Heart right ventricle (tissue), 16 donors: Measurements from ENCODE around the gene ITSN1. TPM values are rescaled to one million over a fixed set of nuclear protein-coding genes. Genes with fewer than 3 reads are reported as not detected.

Experiments used
- ATAC-seq, 8 donors: fragments of 200-7000 bp; cut with Tn5 transposase; one replicate each; pipeline ENCODE4 v1.9.1; 2020; ENCODE audit warnings: mild to moderate bottlenecking in 8 of 8, moderate library complexity in 8 of 8, moderate number of reproducible peaks in 1 of 8
- DNase-seq, 2 donors: peaks; one replicate each; pipeline ENCODE4 v3.0.0-alpha.2; 2020
- H3K27ac ChIP-seq, 10 donors: fragments of 200-600 bp; sonication (generic) in 2 of 10; one replicate each; pipeline versions ENCODE4 v1.5.0 to v1.8.0; 2020 to 2022; ENCODE audit warnings: mild to moderate bottlenecking in 3 of 10
- H3K27me3 ChIP-seq, 7 donors: fragments of 200-600 bp; one replicate each; pipeline ENCODE4 v1.8.0; 2021 to 2022; ENCODE audit warnings: mild to moderate bottlenecking in 2 of 7
- H3K36me3 ChIP-seq, 9 donors: fragments of 200-600 bp; sonication (generic) in 1 of 9; one replicate each; pipeline versions ENCODE4 v1.5.0 to v1.8.0; 2020 to 2022; ENCODE audit warnings: mild to moderate bottlenecking in 2 of 9
- H3K4me1 ChIP-seq, 9 donors: fragments of 200-600 bp; sonication (generic) in 1 of 9; one replicate each; pipeline versions ENCODE4 v1.5.0 to v1.8.0; 2020 to 2022; ENCODE audit warnings: mild to moderate bottlenecking in 4 of 9
- H3K4me3 ChIP-seq, 10 donors: fragments of 200-600 bp; sonication (generic) in 2 of 10; one replicate each; pipeline versions ENCODE4 v1.5.0 to v1.8.0; 2020 to 2022; ENCODE audit warnings: mild to moderate bottlenecking in 7 of 10, moderate library complexity in 2 of 10
- H3K9me3 ChIP-seq, 11 donors: fragments of 200-600 bp in 10 of 11; sonication (generic) in 2 of 11; one replicate each; pipeline versions ENCODE4 v1.5.0 to v1.8.0; 2013 to 2022; ENCODE audit warnings: mild to moderate bottlenecking in 2 of 11, control low read depth in 1 of 11, moderate library complexity in 1 of 11
- WGBS, 2 donors: extraction: QIAGEN DNeasy Blood & Tissue Kit; methylation state at CpG; one replicate each; pipeline ENCODE4 v1.1.7; 2013; ENCODE audit warnings: inconsistent platforms in 1 of 2; 5-methylcytosine and 5-hydroxymethylcytosine counted together
- intact Hi-C, 10 donors: fragments of 100-400 bp; cut with DNase I; formaldehyde crosslinking; loops; one replicate each; pipeline versions ENCODE4 v1.11.1 to v1.14.2; 2022
- polyA plus RNA-seq, 2 donors: library from polyadenylated mRNA; stranded (reverse); fragments of 200-250 nt; gene quantifications; one replicate each; pipeline ENCODE4 v1.2.3, GENCODE V29; 2013
- total RNA-seq, 10 donors: library from RNA; stranded (reverse); fragmentation: NEBNext Ultra II Directional in 3 of 10; extraction: Animal tissue kit (Norgen Biotek cat#: 25700) in 3 of 10; gene quantifications; one replicate each; pipeline versions ENCODE4 v1.2.1 to v1.2.4, GENCODE V29; 2021 to 2023
- TF ChIP-seq, protein P1 (sequence below), 9 donors: fragments of 200-600 bp; sonication (generic) in 2 of 9; IDR thresholded peaks; one replicate each; pipeline versions ENCODE4 v1.5.0 to v1.8.0; 2021 to 2022; ENCODE audit warnings: antibody characterized with exemption in 9 of 9, mild to moderate bottlenecking in 5 of 9, moderate library complexity in 1 of 9
- donor health status: Arrhythmogenic right ventricular cardiomyopathy.
- donor health status: ischemic (EF 13 %, LVEDD 7.1; RV severe dilation, severe dysfunction).
- donor health status: healthy with polysubstance abuse.
- donor health status: DM: no; HTN: yes; CAD: no.
- donor health status: DM: no; HTN: no; CAD: no.
- donor health status: ischemic (EF 25% LVEDD 6.9; RV normal size, moderate dysfunction).
- donor health status: ischemic (EF 25% LVEDD 5.7; RV mildly dilated, moderate dysfunction).
- donor health status: healthy.
- donor health status: DM: yes; HTN: yes; CAD: no.
- donor health status: Ischemic cardiomyopathy.
- donor health status: ischemic (EF 35%, LVEDD 5.7; RV mildly dilated, moderate dysfunction).
- donor health status: nonischemic (EF 11% LVEDD 7.7; RV severe dilation, severe dysfunction).
- donor health status: DM: yes; HTN: yes; CAD: no.
- donor health status: PGD.
- donor health status: ischemic (EF 29% LVEDD 5.4; RV normal size, mild dysfunction).
- donor health status: nonischemic (EF 23%, LVEDD 6.1; RV moderate dilation, normal function).

Gene ITSN1
- total and polyA plus RNA-seq, 12 donors = 14.6 to 47.3 (median 32.3) TPM

DNA sequence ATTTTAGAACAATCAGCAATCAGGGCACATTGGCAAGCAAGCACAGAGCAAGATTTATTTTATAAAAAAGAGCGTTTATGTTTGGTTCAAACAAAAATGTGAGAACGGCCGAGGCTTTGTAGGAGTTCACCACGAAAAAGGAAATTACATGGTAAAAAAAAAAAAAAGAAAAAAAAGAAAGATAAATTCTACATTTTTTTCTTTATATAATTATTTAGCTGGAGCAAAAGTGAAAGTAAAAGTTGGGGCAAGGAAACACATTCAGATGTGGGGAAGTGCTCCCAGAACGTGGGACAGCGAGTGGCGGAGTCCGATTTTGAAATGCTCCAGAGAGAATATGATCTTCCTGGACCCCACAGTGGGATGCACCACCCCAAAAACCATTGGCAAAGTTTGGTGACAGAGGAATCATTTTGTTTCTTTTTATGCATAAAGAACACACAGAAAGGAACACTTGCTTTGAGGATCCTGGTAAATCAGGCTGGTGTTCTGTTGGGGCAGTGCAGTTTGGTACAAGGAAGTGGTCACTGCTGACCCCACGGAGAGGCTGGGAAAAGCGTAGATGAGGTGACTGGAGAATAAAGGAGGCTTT lies 289.6 kb downstream of the ITSN1 start:
- intact Hi-C loops = loop anchor here in 4 of 10 donors (5.0 to 10.0 kb wide), 4 partner anchors 130 to 410 kb away; partner anchors contain the start of genes MRPS6 (in 1 of the 4) and SLC5A3 (in 1 of the 4)
- Histone ChIP-seq H3K4me1 (peaks cover 0 to 20% (median 8%) of the 10 kb centered on the region in 9 donors), H3K4me3 (peak overlapping the region in 9 of 10 donors; percentile 16 to 57 (median 45)), H3K36me3 (no peaks in the 10 kb centered on the region), H3K27ac (peak overlapping the region in 6 of 10 donors; percentile 17 to 90 (median 48)), H3K27me3 (no peaks in the 10 kb centered on the region), H3K9me3 (no peaks in the 10 kb centered on the region)
- DNase-seq (no peak), ATAC-seq (peak in 7 of 8 donors; percentile 44 to 78 (median 64))
- WGBS, 2 donors = 44 to 68% methylated on average over 10 of the region's 10 CpGs
- TF ChIP-seq, protein P1, sequence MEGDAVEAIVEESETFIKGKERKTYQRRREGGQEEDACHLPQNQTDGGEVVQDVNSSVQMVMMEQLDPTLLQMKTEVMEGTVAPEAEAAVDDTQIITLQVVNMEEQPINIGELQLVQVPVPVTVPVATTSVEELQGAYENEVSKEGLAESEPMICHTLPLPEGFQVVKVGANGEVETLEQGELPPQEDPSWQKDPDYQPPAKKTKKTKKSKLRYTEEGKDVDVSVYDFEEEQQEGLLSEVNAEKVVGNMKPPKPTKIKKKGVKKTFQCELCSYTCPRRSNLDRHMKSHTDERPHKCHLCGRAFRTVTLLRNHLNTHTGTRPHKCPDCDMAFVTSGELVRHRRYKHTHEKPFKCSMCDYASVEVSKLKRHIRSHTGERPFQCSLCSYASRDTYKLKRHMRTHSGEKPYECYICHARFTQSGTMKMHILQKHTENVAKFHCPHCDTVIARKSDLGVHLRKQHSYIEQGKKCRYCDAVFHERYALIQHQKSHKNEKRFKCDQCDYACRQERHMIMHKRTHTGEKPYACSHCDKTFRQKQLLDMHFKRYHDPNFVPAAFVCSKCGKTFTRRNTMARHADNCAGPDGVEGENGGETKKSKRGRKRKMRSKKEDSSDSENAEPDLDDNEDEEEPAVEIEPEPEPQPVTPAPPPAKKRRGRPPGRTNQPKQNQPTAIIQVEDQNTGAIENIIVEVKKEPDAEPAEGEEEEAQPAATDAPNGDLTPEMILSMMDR (IDR thresholded peaks at IDR 0.05) = no peak

DNA sequence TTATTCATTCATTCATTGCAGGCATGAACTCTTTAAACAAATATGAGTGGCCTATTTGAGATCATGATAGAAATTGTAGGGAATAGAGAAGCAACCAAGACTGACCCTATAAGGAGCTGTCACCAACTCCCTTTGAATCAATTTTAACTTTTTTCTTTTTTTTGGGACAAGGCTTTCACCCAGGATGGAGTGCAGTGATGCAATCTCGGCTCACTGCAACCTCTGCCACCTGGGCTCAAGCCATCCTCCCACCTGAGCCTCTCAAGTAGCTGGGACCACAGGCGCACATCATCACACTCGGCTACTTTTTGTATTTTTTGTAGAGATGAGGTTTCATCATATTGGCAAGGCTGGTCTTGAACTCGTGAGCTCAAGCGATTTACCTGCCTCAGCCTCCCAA lies 290.4 kb downstream of the ITSN1 start:
- Histone ChIP-seq H3K36me3 (no peaks in the 10 kb centered on the region), H3K9me3 (no peaks in the 10 kb centered on the region), H3K4me3 (peak overlapping the region in 2 of 10 donors; percentile 45 to 57), H3K27ac (peak overlapping the region in 3 of 10 donors; percentile 40 to 90 (median 48)), H3K4me1 (peaks cover 0 to 29% (median 8%) of the 10 kb centered on the region in 9 donors), H3K27me3 (no peaks in the 10 kb centered on the region)
- 95 to 98% methylated on average over 5 of the region's 5 CpGs for WGBS, 2 donors
- TF ChIP-seq, protein P1 (IDR thresholded peaks at IDR 0.05) = no peak
- ATAC-seq (no peak), DNase-seq (no peak)
- intact Hi-C loops = loop anchor here in 4 of 10 donors (5.0 to 10.0 kb wide), 4 partner anchors 130 to 410 kb away; partner anchors contain the start of genes MRPS6 (in 1 of the 4) and SLC5A3 (in 1 of the 4)

DNA sequence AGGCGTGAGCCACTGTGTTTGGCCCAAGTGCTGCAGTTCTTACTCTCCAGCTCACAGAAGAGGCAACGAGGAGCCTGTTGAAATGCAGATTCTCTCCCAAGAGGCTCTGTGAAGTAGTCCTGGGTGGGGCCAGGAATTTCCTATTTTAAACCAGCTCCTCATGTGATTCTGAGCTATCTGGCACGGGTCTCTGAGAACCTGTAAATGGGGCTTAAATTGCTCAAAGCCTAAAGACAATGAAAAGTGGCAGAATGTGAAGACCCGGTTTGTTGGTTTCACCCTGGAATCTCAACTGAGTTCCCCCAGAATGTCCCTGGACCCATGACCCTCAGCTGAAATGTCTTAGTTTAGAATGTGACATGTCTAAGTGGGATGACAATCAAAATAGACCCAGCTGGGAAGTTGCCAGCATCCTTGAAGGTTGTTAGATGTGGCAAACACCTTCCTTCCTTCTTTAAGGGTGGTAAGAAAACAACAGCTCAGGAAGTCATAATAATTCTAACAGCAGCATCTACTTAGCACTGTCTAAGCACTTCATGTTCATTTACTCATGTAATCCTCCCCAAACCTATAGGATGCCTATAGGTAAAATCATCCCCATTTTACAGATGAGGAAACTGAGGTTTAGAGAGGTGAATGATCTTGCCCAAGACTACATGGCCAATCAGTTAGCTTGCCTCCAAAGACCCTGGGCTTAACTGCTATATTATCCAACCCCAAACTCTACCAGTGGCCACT lies 294.2 kb downstream of the ITSN1 start:
- ATAC-seq = peak in 1 of 8 donors; percentile 41
- no peak overlapping the region for H3K4me3 ChIP-seq
- no peaks in the 10 kb centered on the region for H3K9me3 ChIP-seq
- peaks cover 0 to 40% (median 8%) of the 10 kb centered on the region in 9 donors for H3K4me1 ChIP-seq
- no peaks in the 10 kb centered on the region for H3K36me3 ChIP-seq
- no peaks in the 10 kb centered on the region for H3K27me3 ChIP-seq
- WGBS, 2 donors = 37% methylated on average over 4 of the region's 4 CpGs
- DNase-seq = no peak
- TF ChIP-seq, protein P1 (IDR thresholded peaks at IDR 0.05) = no peak
- intact Hi-C loops = loop anchor here in 4 of 10 donors (5.0 to 10.0 kb wide), 4 partner anchors 128 to 411 kb away; partner anchors contain the start of genes MRPS6 (in 1 of the 4) and SLC5A3 (in 1 of the 4)
- H3K27ac ChIP-seq = peak overlapping the region in 1 of 10 donors; percentile 75

DNA sequence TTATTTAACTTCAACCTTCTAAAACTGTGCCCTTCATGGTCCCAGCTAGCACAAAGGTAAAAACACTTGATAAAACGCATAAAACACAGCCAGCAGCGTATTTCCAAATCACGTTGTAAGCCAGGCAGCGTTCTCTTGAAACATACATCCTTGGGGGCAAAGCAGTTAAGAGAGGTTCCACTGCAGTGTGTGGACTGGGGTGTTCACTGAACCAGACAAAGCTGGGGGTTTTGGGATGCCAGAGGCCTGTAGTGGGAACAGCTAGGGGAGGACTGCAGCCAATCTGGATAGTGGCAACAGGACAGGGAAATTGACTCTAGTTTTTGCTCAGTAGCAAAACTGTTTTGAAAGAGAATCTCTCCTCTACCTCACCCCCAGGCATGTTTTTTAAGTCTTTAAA lies 294.8 kb downstream of the ITSN1 start:
- intact Hi-C loops = loop anchor here in 4 of 10 donors (5.0 to 10.0 kb wide), 4 partner anchors 128 to 410 kb away; partner anchors contain the start of genes MRPS6 (in 1 of the 4) and SLC5A3 (in 1 of the 4)
- ATAC-seq = no peak
- WGBS, 2 donors = 92 to 94% methylated on average over 4 of the region's 4 CpGs
- Histone ChIP-seq H3K9me3 (no peaks in the 10 kb centered on the region), H3K4me3 (no peak overlapping the region), H3K36me3 (no peaks in the 10 kb centered on the region), H3K27me3 (no peaks in the 10 kb centered on the region), H3K4me1 (peaks cover 0 to 38% (median 8%) of the 10 kb centered on the region in 9 donors), H3K27ac (peak overlapping the region in 1 of 10 donors; percentile 75)
- no peak for DNase-seq
- TF ChIP-seq, protein P1 (IDR thresholded peaks at IDR 0.05) = no peak
